Parathyroid adenoma (tissue), 2 donors: ENCODE data around the gene TGFBR2.

Experiments
- H2AFZ ChIP-seq: fragments of 300-600 bp; sonication (generic); one replicate; pipeline ENCODE4 v1.7.0; 2017; ENCODE audit warnings: antibody characterized with exemption, mild to moderate bottlenecking
- H3K27ac ChIP-seq: fragments of 300-600 bp; sonication (generic); one replicate; pipeline ENCODE4 v1.7.0; 2017
- H3K27me3 ChIP-seq: fragments of 300-600 bp; sonication (generic); one replicate; pipeline ENCODE4 v1.7.0; 2017; ENCODE audit warnings: low read length; ENCODE audit not compliant: control insufficient read depth, insufficient read depth
- H3K36me3 ChIP-seq: fragments of 300-600 bp; sonication (generic); one replicate; pipeline ENCODE4 v1.7.0; 2017; ENCODE audit warnings: low read length; ENCODE audit not compliant: control insufficient read depth, insufficient read depth
- H3K4me1 ChIP-seq: fragments of 300-600 bp; sonication (generic); one replicate; pipeline ENCODE4 v1.7.0; 2017; ENCODE audit warnings: control low read depth
- H3K4me2 ChIP-seq: fragments of 300-600 bp; sonication (generic); one replicate; pipeline ENCODE4 v1.7.0; 2017; ENCODE audit warnings: low read length
- H3K4me3 ChIP-seq: fragments of 300-600 bp; sonication (generic); one replicate; pipeline ENCODE4 v1.7.0; 2017; ENCODE audit warnings: low read depth, low read length
- H3K79me2 ChIP-seq: fragments of 300-600 bp; sonication (generic); one replicate; pipeline ENCODE4 v1.7.0; 2017; ENCODE audit warnings: control low read depth
- H3K9ac ChIP-seq: fragments of 300-600 bp; sonication (generic); one replicate; pipeline ENCODE4 v1.7.0; 2017; ENCODE audit warnings: mild to moderate bottlenecking
- H3K9me3 ChIP-seq: fragments of 300-600 bp; sonication (generic); one replicate; pipeline ENCODE4 v1.7.0; 2017; ENCODE audit warnings: low read length; ENCODE audit not compliant: control insufficient read depth
- CTCF ChIP-seq: fragments of 300-600 bp; sonication (generic); IDR thresholded peaks from one replicate; pipeline ENCODE4 v1.7.0; 2017; ENCODE audit warnings: antibody characterized with exemption, mild to moderate bottlenecking
- donor health status: primary hyperparathyroidism.

TGFBR2 gene

GRCh38 chr3:30723211-30723610, 116.8 kb downstream of the TGFBR2 start:
- Histone ChIP-seq H3K36me3 (no peaks in the 10 kb centered on the region), H3K4me2 (no peak overlapping the region), H3K79me2 (no peaks in the 10 kb centered on the region), H3K4me3 (no peak overlapping the region), H3K27me3 (no peaks in the 10 kb centered on the region), H3K9ac (no peak overlapping the region), H3K27ac (no peak overlapping the region), H3K4me1 (no peaks in the 10 kb centered on the region), H3K9me3 (no peaks in the 10 kb centered on the region), H2AFZ (no peak overlapping the region)
- no peak for TF ChIP-seq CTCF

GRCh38 chr3:30724863-30725262, 118.5 kb downstream of the TGFBR2 start:
- Histone ChIP-seq H3K4me2 (no peak overlapping the region), H3K27ac (no peak overlapping the region), H3K4me3 (no peak overlapping the region), H3K4me1 (no peaks in the 10 kb centered on the region), H3K79me2 (no peaks in the 10 kb centered on the region), H3K9ac (no peak overlapping the region), H3K36me3 (no peaks in the 10 kb centered on the region), H3K27me3 (no peaks in the 10 kb centered on the region), H2AFZ (no peak overlapping the region), H3K9me3 (no peaks in the 10 kb centered on the region)
- TF ChIP-seq CTCF: no peak

- no peak for TF ChIP-seq CTCF
- Histone ChIP-seq H3K79me2 (no peaks in the 10 kb centered on the region), H3K4me2 (no peak overlapping the region), H3K27me3 (no peaks in the 10 kb centered on the region), H3K27ac (no peak overlapping the region), H3K4me3 (no peak overlapping the region), H3K9me3 (no peaks in the 10 kb centered on the region), H3K9ac (no peak overlapping the region), H3K4me1 (no peaks in the 10 kb centered on the region), H3K36me3 (no peaks in the 10 kb centered on the region), H2AFZ (no peak overlapping the region)
These were observed 121.7 kb downstream of the TGFBR2 start for GRCh38 chr3:30728143-30728542.

- no peaks in the 10 kb centered on the region for H3K9me3 ChIP-seq
- H3K79me2 ChIP-seq: no peaks in the 10 kb centered on the region
- H2AFZ ChIP-seq: no peak overlapping the region
- no peak for TF ChIP-seq CTCF
- no peaks in the 10 kb centered on the region for H3K27me3 ChIP-seq
- H3K4me1 ChIP-seq: no peaks in the 10 kb centered on the region
- H3K27ac ChIP-seq: no peak overlapping the region
- no peak overlapping the region for H3K4me3 ChIP-seq
- no peaks in the 10 kb centered on the region for H3K36me3 ChIP-seq
- no peak overlapping the region for H3K9ac ChIP-seq
- H3K4me2 ChIP-seq: no peak overlapping the region
These were observed 123.1 kb downstream of the TGFBR2 start for GRCh38 chr3:30729512-30729911.

GRCh38 chr3:30729936-30730335, 123.5 kb downstream of the TGFBR2 start:
- Histone ChIP-seq H3K4me3 (no peak overlapping the region), H3K4me2 (no peak overlapping the region), H3K4me1 (no peaks in the 10 kb centered on the region), H3K27me3 (no peaks in the 10 kb centered on the region), H3K9me3 (no peaks in the 10 kb centered on the region), H3K9ac (no peak overlapping the region), H3K79me2 (no peaks in the 10 kb centered on the region), H3K36me3 (no peaks in the 10 kb centered on the region), H3K27ac (no peak overlapping the region), H2AFZ (no peak overlapping the region)
- no peak for TF ChIP-seq CTCF
